Loucy (cell line): ENCODE results near the gene XRCC4.

Experiments
- H2AFZ ChIP-seq: fragments of 200-600 bp; sonication (generic); 2 replicates; pipeline ENCODE4 v1.6.0; 2016; ENCODE audit warnings: antibody characterized with exemption, mild to moderate bottlenecking, low read length, moderate library complexity
- H3F3A ChIP-seq: fragments of 200-600 bp; 2 replicates; pipeline ENCODE4 v1.6.0; 2016; ENCODE audit warnings: antibody characterized with exemption, low read depth, mild to moderate bottlenecking
- H3K27me3 ChIP-seq: fragments of 200-600 bp; sonication (generic); 2 replicates; pipeline ENCODE4 v1.6.1; 2014; ENCODE audit warnings: low read length, mild to moderate bottlenecking; ENCODE audit not compliant: insufficient read depth, poor library complexity, severe bottlenecking
- H3K36me3 ChIP-seq: fragments of 200-600 bp; sonication (generic); 2 replicates; pipeline ENCODE4 v1.6.1; 2016; ENCODE audit warnings: low read length; ENCODE audit not compliant: insufficient read depth
- H3K4me1 ChIP-seq: fragments of 200-600 bp; sonication (generic); 2 replicates; pipeline ENCODE4 v1.5.1; 2014; ENCODE audit warnings: low read length, mild to moderate bottlenecking; ENCODE audit not compliant: insufficient read depth, poor library complexity, severe bottlenecking
- H3K4me2 ChIP-seq: fragments of 200-600 bp; sonication (generic); 2 replicates; pipeline ENCODE4 v1.6.0; 2014; ENCODE audit warnings: antibody characterized with exemption, low read length, low read depth, mild to moderate bottlenecking; ENCODE audit not compliant: poor library complexity, severe bottlenecking
- H3K4me3 ChIP-seq: fragments of 200-600 bp; sonication (generic); 2 replicates; pipeline ENCODE4 v1.5.1; 2014; ENCODE audit warnings: low read length, mild to moderate bottlenecking, mixed read lengths; ENCODE audit not compliant: poor library complexity, severe bottlenecking
- H3K79me2 ChIP-seq: fragments of 200-600 bp; sonication (generic); 2 replicates; pipeline ENCODE4 v1.6.1; 2014; ENCODE audit warnings: low read length; ENCODE audit not compliant: insufficient read depth
- H3K9ac ChIP-seq: fragments of 200-600 bp; sonication (generic); 2 replicates; pipeline ENCODE4 v1.6.0; 2014; ENCODE audit warnings: mild to moderate bottlenecking, low read depth, low read length, moderate library complexity; ENCODE audit not compliant: poor library complexity, severe bottlenecking
- H3K9me2 ChIP-seq: fragments of 200-600 bp; sonication (generic); replicated peaks from 2 replicates; pipeline ENCODE4 v1.6.1; 2016; ENCODE audit warnings: low read depth, low read length, mixed read lengths
- H3K9me3 ChIP-seq: fragments of 200-600 bp; sonication (generic); 2 replicates; pipeline ENCODE4 v1.6.1; 2014; ENCODE audit warnings: mild to moderate bottlenecking, antibody characterized with exemption, low read length, low read depth; ENCODE audit not compliant: insufficient read depth
- H4K20me1 ChIP-seq: fragments of 200-600 bp; sonication (generic); 2 replicates; pipeline ENCODE4 v1.6.0; 2014; ENCODE audit warnings: antibody characterized with exemption, low read length, mild to moderate bottlenecking; ENCODE audit not compliant: insufficient read depth, poor library complexity, severe bottlenecking
- CTCF ChIP-seq: fragments of 200-600 bp; sonication (generic); conservative IDR thresholded peaks from 2 replicates; pipeline ENCODE4 v1.5.1; 2014; ENCODE audit warnings: mild to moderate bottlenecking, antibody characterized with exemption, low read length
- EZH2phosphoT487 ChIP-seq: fragments of 200-600 bp; IDR thresholded peaks from 2 replicates; pipeline ENCODE4 v1.6.1; 2018; ENCODE audit warnings: antibody characterized with exemption, mild to moderate bottlenecking, moderate library complexity, borderline replicate concordance

Gene XRCC4

GRCh38 chr5:83118471-83118870 is 41.1 kb downstream of the XRCC4 start:
- H3K9me3 ChIP-seq = peaks cover 7% of the 10 kb centered on the region; the same call in 1 of the 2 replicates
- no peak overlapping the region for H3K9ac ChIP-seq
- no peaks in the 10 kb centered on the region for H3F3A ChIP-seq
- no peak overlapping the region for H3K4me2 ChIP-seq
- H3K79me2 ChIP-seq = no peaks in the 10 kb centered on the region
- H4K20me1 ChIP-seq = no peaks in the 10 kb centered on the region
- H3K36me3 ChIP-seq = peaks cover 18% of the 10 kb centered on the region
- H3K4me3 ChIP-seq = no peak overlapping the region
- H2AFZ ChIP-seq = no peak overlapping the region
- no peaks in the 10 kb centered on the region for H3K9me2 ChIP-seq
- no peaks in the 10 kb centered on the region for H3K27me3 ChIP-seq
- H3K4me1 ChIP-seq = no peaks in the 10 kb centered on the region
- TF ChIP-seq EZH2phosphoT487 (no peak), CTCF (no peak)

- Histone ChIP-seq H3K9me3 (peaks cover 5% of the 10 kb centered on the region; the same call in 1 of the 2 replicates), H3K4me2 (no peak overlapping the region), H3K4me3 (no peak overlapping the region), H3K36me3 (peaks cover 16% of the 10 kb centered on the region), H3K27me3 (no peaks in the 10 kb centered on the region), H3F3A (no peaks in the 10 kb centered on the region), H3K4me1 (no peaks in the 10 kb centered on the region), H2AFZ (no peak overlapping the region), H3K9ac (no peak overlapping the region), H3K9me2 (no peaks in the 10 kb centered on the region), H3K79me2 (no peaks in the 10 kb centered on the region), H4K20me1 (no peaks in the 10 kb centered on the region)
- TF ChIP-seq EZH2phosphoT487 (no peak), CTCF (no peak)
These were observed 41.6 kb downstream of the XRCC4 start for GRCh38 chr5:83118976-83119375.

- Histone ChIP-seq H3K9me2 (no peaks in the 10 kb centered on the region), H3K27me3 (no peaks in the 10 kb centered on the region), H3K36me3 (peaks cover 4% of the 10 kb centered on the region), H3K9ac (no peak overlapping the region), H3K4me3 (no peak overlapping the region), H3K9me3 (peaks cover 11% of the 10 kb centered on the region; the same call in 1 of the 2 replicates), H3K79me2 (no peaks in the 10 kb centered on the region), H2AFZ (no peak overlapping the region), H3K4me1 (no peaks in the 10 kb centered on the region), H3F3A (no peaks in the 10 kb centered on the region), H4K20me1 (no peaks in the 10 kb centered on the region), H3K4me2 (no peak overlapping the region)
- TF ChIP-seq CTCF = no peak
- no peak for TF ChIP-seq EZH2phosphoT487
These were observed 47.2 kb downstream of the XRCC4 start for GRCh38 chr5:83124593-83124992.
